ENCODE data around the gene TRIM33.
A peak's percentile ranks its signal among the peaks of the same experiment; 100 is the strongest.

TRIM33 gene

DNA sequence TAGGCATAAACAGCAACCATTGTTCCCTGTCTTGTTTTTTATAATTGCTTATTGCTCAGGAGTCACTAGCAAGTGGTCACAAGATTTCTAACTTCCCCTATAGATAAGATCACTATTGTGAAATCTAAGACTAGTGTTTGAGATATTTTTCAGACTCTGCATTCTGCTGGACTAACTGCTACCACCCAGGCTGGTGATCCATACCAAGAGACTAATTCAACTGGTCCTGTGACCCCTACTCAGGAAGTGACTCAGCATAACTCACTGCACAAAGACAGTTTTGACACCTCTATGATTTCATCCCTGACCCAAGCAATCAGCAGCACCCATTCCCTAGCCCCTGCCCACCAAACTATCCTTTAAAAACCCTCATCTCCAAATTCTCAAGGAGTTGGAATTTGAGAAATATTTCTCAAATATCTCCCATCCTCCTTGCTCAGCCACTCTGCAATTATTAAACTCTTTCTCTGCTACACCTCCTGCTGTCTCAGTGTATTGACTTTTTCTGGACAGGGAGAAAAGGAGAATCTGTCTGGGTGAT, 52.7 kb downstream of the TRIM33 start:
- DNase-seq (ENCODE audit: low read depth): peak; percentile 18
- H3K4me3 ChIP-seq (ENCODE audit: low read length): no peak overlapping the region
- TF ChIP-seq, protein P1, sequence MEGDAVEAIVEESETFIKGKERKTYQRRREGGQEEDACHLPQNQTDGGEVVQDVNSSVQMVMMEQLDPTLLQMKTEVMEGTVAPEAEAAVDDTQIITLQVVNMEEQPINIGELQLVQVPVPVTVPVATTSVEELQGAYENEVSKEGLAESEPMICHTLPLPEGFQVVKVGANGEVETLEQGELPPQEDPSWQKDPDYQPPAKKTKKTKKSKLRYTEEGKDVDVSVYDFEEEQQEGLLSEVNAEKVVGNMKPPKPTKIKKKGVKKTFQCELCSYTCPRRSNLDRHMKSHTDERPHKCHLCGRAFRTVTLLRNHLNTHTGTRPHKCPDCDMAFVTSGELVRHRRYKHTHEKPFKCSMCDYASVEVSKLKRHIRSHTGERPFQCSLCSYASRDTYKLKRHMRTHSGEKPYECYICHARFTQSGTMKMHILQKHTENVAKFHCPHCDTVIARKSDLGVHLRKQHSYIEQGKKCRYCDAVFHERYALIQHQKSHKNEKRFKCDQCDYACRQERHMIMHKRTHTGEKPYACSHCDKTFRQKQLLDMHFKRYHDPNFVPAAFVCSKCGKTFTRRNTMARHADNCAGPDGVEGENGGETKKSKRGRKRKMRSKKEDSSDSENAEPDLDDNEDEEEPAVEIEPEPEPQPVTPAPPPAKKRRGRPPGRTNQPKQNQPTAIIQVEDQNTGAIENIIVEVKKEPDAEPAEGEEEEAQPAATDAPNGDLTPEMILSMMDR (conservative IDR thresholded peaks at IDR 0.05; ENCODE audit: low read length): no peak

GRCh38 chr1:114457675-114458236, 53.2 kb downstream of the TRIM33 start:
- TF ChIP-seq, protein P1 (conservative IDR thresholded peaks at IDR 0.05; ENCODE audit: low read length): no peak
- DNase-seq (ENCODE audit: low read depth): no peak

GRCh38 chr1:114456586-114456985, 54.4 kb downstream of the TRIM33 start:
- H3K4me3 ChIP-seq (ENCODE audit: low read length): no peak overlapping the region
- DNase-seq (ENCODE audit: low read depth): no peak
- TF ChIP-seq, protein P1 (conservative IDR thresholded peaks at IDR 0.05; ENCODE audit: low read length): no peak

More at GRCh38 chr1:114457675-114458236, 53.2 kb downstream of the TRIM33 start:
- no peak overlapping the region for H3K4me3 ChIP-seq (ENCODE audit: low read length)

DNA sequence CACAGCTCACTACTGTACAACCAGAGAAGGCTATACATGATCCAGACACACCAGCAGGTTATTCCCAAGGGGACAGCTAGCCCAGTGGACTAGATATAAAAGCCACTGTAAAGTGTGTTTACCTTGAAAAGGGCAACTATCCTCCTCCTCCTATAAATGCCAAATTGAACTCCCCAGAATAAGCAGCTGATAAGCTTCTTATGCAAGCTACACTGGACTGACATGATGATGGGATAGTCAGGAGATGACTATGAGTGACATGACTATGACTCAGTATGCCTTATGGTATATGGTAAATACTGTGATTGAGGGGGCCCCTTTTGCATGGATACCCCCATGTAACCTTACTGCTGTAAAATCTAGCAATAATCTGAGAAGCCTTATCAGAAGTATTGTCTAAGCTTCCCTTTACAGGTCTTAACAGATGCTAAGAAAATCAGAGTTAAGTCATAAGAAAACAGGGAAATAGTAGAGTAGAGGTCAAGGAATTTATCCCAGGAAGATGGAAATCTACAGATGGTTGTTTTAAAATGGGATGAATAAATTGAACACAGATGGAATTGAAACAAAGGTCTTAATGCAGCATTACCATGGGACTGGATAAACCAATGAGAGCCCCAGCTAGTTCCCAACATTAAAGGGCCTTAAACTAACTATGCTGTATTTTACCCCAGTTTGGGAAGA, 55.8 kb downstream of the TRIM33 start:
- TF ChIP-seq, protein P1 (conservative IDR thresholded peaks at IDR 0.05; ENCODE audit: low read length): no peak
- DNase-seq (ENCODE audit: low read depth): no peak
- H3K4me3 ChIP-seq (ENCODE audit: low read length): no peak overlapping the region

GRCh38 chr1:114454539-114454938, 56.5 kb downstream of the TRIM33 start:
- no peak overlapping the region for H3K4me3 ChIP-seq (ENCODE audit: low read length)
- TF ChIP-seq, protein P1 (conservative IDR thresholded peaks at IDR 0.05; ENCODE audit: low read length): no peak
- no peak for DNase-seq (ENCODE audit: low read depth)

GRCh38 chr1:114453361-114453784, 57.6 kb downstream of the TRIM33 start:
- TF ChIP-seq, protein P1 (conservative IDR thresholded peaks at IDR 0.05; ENCODE audit: low read length): no peak
- H3K4me3 ChIP-seq (ENCODE audit: low read length): no peak overlapping the region
- DNase-seq (ENCODE audit: low read depth): no peak

All from AG10803 (cell line).